A549 treated with DMSO at 1 μM for 4 hours (cell line): ENCODE measurements around the gene MRPL19. TPM values are rescaled to one million over a fixed set of nuclear protein-coding genes. Genes with fewer than 3 reads are reported as not detected.

ENCODE experiments used
- total RNA-seq: library from RNA; stranded (reverse); fragments of 200-300 nt; extraction: Qiagen RNA extraction; gene quantifications from 5 replicates; pipeline ENCODE4 v1.2.3, GENCODE V29; 2022; ENCODE audit warnings: low read depth

MRPL19 gene
- total RNA-seq, result 61.0 to 84.8 TPM (median 76.9 TPM) in 5 replicates

GRCh38 chr2:75646583-75647425 lies at the start of gene MRPL19:
Gene MRPL19 (plus strand): TSS chr2:75646783. CDS start chr2:75646808, 25 bp downstream.

GRCh38 chr2:75710577-75711253 lies 64.1 kb downstream of the MRPL19 start, which contains the start of gene GCFC2:
Gene GCFC2 (minus strand): TSS chr2:75710915. CDS start chr2:75710855, 60 bp downstream.

Other genes starting within 250 kb of the MRPL19 start
- gene EVA1A, start 85.8 kb upstream of the MRPL19 start, total RNA-seq, result 12.6 to 14.0 TPM (median 12.7 TPM) in 5 replicates
- 12.8 to 20.6 TPM (median 16.7 TPM) in 5 replicates for gene GCFC2, start 64.1 kb downstream of the MRPL19 start, total RNA-seq